SK-N-MC (cell line): ENCODE data around the gene NHLH2.

Source experiments
- EZH2 ChIP-seq: fragments of 200-600 bp; sonication (generic); IDR thresholded peaks from one replicate; pipeline ENCODE4 v1.6.1; 2017; ENCODE audit warnings: antibody characterized with exemption
- FOXP2 ChIP-seq: optimal IDR thresholded peaks from 2 replicates; pipeline ENCODE3; 2011; ENCODE audit warnings: mild to moderate bottlenecking, moderate library complexity; ENCODE audit not compliant: insufficient read depth; ENCODE audit errors: extremely low read length, control extremely low read depth
- POLR2AphosphoS5 ChIP-seq: IDR thresholded peaks from 2 replicates; pipeline ENCODE4 v1.6.1; 2012; ENCODE audit warnings: mild to moderate bottlenecking, low read depth, low read length, borderline replicate concordance

DNA sequence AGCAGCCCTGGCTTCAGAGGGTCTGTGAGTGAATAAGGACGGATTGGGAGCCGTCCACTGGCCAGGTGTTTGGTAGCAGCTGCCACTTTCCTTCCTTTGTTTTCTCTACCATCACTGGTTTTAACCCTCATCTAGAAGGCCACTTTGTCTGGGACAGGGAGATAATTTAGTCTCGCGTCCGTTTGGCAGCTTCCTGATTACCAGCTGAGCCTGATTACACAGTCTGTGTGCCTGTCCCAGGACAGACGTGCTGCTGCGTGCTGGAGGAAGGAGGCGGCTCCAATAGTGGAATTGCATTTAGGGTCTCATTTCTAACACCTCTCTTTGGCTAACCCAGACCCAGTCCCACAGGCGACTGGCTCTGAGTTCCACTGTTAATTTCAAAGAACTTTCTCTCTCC is 47.8 kb downstream of the NHLH2 start:
- TF ChIP-seq EZH2 (no peak), POLR2AphosphoS5 (no peak), FOXP2 (no peak)
